Measurements from ENCODE around the gene ELOVL6. TPM values are rescaled to one million over a fixed set of nuclear protein-coding genes. Genes with fewer than 3 reads are reported as not detected.

The ELOVL6 gene
- total RNA-seq, 1 donor from 2014 or later: 27.6 TPM

DNA sequence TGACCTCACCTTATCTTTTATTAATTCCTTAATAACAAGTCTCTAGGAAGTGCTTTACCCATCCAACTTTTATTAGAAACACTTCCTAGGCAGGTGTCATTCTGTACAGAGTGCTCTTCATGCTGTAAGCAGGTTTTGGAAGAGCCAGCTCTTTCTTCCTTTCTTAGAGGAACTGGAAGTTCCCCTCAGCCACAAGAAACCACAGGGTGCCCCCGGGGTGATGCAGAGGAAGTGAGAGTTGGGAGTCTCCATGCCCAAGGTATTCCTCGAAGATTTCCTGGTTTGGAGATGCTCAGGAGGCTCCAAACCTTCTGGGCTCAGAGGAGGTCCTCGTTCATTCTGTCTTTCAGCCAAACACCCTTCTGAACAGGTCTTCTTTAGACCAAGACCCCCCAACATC is 201.9 kb downstream of the ELOVL6 start:
- Mint-ChIP-seq H3K36me3 (no peaks in the 10 kb centered on the region), H3K9me3 (no peaks in the 10 kb centered on the region), H3K4me3 (no peak overlapping the region), H3K27me3 (ENCODE audit: low read depth) (peaks cover 8% of the 10 kb centered on the region), H3K27ac (no peak overlapping the region), H3K4me1 (peaks cover 13% of the 10 kb centered on the region)
- no peak for DNase-seq (ENCODE audit: low spot score in 2 of 2, unreplicated experiment in 2 of 2)
- TF ChIP-seq, protein P1, sequence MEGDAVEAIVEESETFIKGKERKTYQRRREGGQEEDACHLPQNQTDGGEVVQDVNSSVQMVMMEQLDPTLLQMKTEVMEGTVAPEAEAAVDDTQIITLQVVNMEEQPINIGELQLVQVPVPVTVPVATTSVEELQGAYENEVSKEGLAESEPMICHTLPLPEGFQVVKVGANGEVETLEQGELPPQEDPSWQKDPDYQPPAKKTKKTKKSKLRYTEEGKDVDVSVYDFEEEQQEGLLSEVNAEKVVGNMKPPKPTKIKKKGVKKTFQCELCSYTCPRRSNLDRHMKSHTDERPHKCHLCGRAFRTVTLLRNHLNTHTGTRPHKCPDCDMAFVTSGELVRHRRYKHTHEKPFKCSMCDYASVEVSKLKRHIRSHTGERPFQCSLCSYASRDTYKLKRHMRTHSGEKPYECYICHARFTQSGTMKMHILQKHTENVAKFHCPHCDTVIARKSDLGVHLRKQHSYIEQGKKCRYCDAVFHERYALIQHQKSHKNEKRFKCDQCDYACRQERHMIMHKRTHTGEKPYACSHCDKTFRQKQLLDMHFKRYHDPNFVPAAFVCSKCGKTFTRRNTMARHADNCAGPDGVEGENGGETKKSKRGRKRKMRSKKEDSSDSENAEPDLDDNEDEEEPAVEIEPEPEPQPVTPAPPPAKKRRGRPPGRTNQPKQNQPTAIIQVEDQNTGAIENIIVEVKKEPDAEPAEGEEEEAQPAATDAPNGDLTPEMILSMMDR (IDR thresholded peaks at IDR 0.05; ENCODE audit: unreplicated experiment): no peak
